HEK293 (cell line): ENCODE results near the gene PCBP4.
"Not testable (repeated sequence)": the region's sequence is repeated elsewhere in the genome, so short reads cannot be mapped to it uniquely, and the experiment has no call there.

Experiments used
- CTCF ChIA-PET: fragments of 350-600 bp; formaldehyde crosslinking; extraction: SDS; loops from one replicate; lab custom pipeline; 2021; ENCODE audit warnings: antibody characterized with exemption; lab: Yijun Ruan, JAX
- POLR2A ChIA-PET: fragments of 300-600 bp; formaldehyde crosslinking; extraction: SDS; loops from one replicate; lab custom pipeline; 2020; ENCODE audit warnings: antibody characterized with exemption, inconsistent platforms; lab: Yijun Ruan, JAX
- H3K27ac ChIP-seq: fragments of 200-500 bp; sonication (Bioruptor generic); 2 replicates; pipeline ENCODE4 v1.5.1; 2014; ENCODE audit warnings: low read depth, low read length, control low read depth, inconsistent platforms; ENCODE audit errors: extremely low read depth
- H3K36me3 ChIP-seq, 2 experiments: fragments of 200-500 bp in 1 of 2; sonication (Bioruptor generic) in 1 of 2; 1 replicate in 1 of 2; 2 replicates in 1 of 2; pipeline ENCODE4 v1.5.1; 2014 to 2017; ENCODE audit warnings: inconsistent platforms in 2 of 2, low read length in 2 of 2; ENCODE audit not compliant: control insufficient read depth in 2 of 2, insufficient read depth in 1 of 2
- H3K4me1 ChIP-seq: fragments of 200-500 bp; sonication (Bioruptor generic); 2 replicates; pipeline ENCODE4 v1.5.1; 2014; ENCODE audit warnings: mild to moderate bottlenecking, low read length, inconsistent platforms; ENCODE audit not compliant: control insufficient read depth, insufficient read depth
- H3K4me3 ChIP-seq: 2 replicates; pipeline ENCODE4 v1.5.1; 2011; ENCODE audit warnings: low read depth, mild to moderate bottlenecking, control low read depth, low read length, moderate library complexity
- H3K9me3 ChIP-seq: fragments of 200-500 bp; sonication (Bioruptor generic); 2 replicates; pipeline ENCODE4 v1.5.1; 2014; ENCODE audit warnings: low read depth, low read length, inconsistent platforms; ENCODE audit not compliant: control insufficient read depth, insufficient read depth
- GFI1B ChIP-seq: fragments of 450-650 bp; formaldehyde crosslinking; IDR thresholded peaks from 2 replicates; pipeline ENCODE4 v1.5.1; 2016; ENCODE audit warnings: missing biosample characterization, missing genetic modification characterization
- KLF9 ChIP-seq: fragments of 450-650 bp; formaldehyde crosslinking; IDR thresholded peaks from 2 replicates; pipeline ENCODE4 v1.5.1; 2016; ENCODE audit warnings: missing biosample characterization, missing genetic modification characterization, low read depth
- MYNN ChIP-seq: fragments of 450-650 bp; formaldehyde crosslinking; IDR thresholded peaks from 2 replicates; pipeline ENCODE4 v1.5.1; 2016; ENCODE audit warnings: missing biosample characterization, missing genetic modification characterization, borderline replicate concordance
- ZBTB17 ChIP-seq: fragments of 450-650 bp; formaldehyde crosslinking; IDR thresholded peaks from 2 replicates; pipeline ENCODE4 v1.5.1; 2016; ENCODE audit warnings: missing biosample characterization, missing genetic modification characterization
- ZBTB48 ChIP-seq: fragments of 450-650 bp; formaldehyde crosslinking; IDR thresholded peaks from 2 replicates; pipeline ENCODE4 v1.5.1; 2016; ENCODE audit warnings: missing biosample characterization, missing genetic modification characterization
- ZNF132 ChIP-seq: fragments of 450-650 bp; formaldehyde crosslinking; IDR thresholded peaks from 2 replicates; pipeline ENCODE4 v1.5.1; 2017; ENCODE audit warnings: missing biosample characterization, missing genetic modification characterization, borderline replicate concordance
- ZNF184 ChIP-seq: fragments of 450-650 bp; IDR thresholded peaks from 2 replicates; pipeline ENCODE4 v1.5.1; 2018; ENCODE audit warnings: missing biosample characterization, mild to moderate bottlenecking, missing genetic modification characterization
- ZNF24 ChIP-seq: fragments of 450-650 bp; formaldehyde crosslinking; IDR thresholded peaks from 2 replicates; pipeline ENCODE4 v1.5.1; 2016; ENCODE audit warnings: missing biosample characterization, missing genetic modification characterization
- ZNF248 ChIP-seq: fragments of 450-650 bp; formaldehyde crosslinking; IDR thresholded peaks from 2 replicates; pipeline ENCODE4 v1.5.1; 2017; ENCODE audit warnings: missing biosample characterization, missing genetic modification characterization
- ZNF416 ChIP-seq: fragments of 450-650 bp; formaldehyde crosslinking; IDR thresholded peaks from 2 replicates; pipeline ENCODE4 v1.5.1; 2016; ENCODE audit warnings: missing biosample characterization, missing genetic modification characterization
- ZNF549 ChIP-seq: fragments of 450-650 bp; IDR thresholded peaks from 2 replicates; pipeline ENCODE4 v1.5.1; 2018; ENCODE audit warnings: missing biosample characterization, missing genetic modification characterization, mild to moderate bottlenecking, inconsistent platforms, moderate library complexity
- ZNF585B ChIP-seq: fragments of 450-650 bp; formaldehyde crosslinking; IDR thresholded peaks from 2 replicates; pipeline ENCODE4 v1.5.1; 2016; ENCODE audit warnings: missing biosample characterization, missing genetic modification characterization
- ZNF626 ChIP-seq: fragments of 450-650 bp; sonication (Bioruptor Pico); formaldehyde crosslinking; IDR thresholded peaks from 2 replicates; pipeline ENCODE4 v1.5.1; 2018; ENCODE audit warnings: missing biosample characterization, missing genetic modification characterization, inconsistent platforms
- ZSCAN16 ChIP-seq: fragments of 450-650 bp; formaldehyde crosslinking; IDR thresholded peaks from 2 replicates; pipeline ENCODE4 v1.5.1; 2016; ENCODE audit warnings: missing biosample characterization, missing genetic modification characterization

The PCBP4 gene

DNA sequence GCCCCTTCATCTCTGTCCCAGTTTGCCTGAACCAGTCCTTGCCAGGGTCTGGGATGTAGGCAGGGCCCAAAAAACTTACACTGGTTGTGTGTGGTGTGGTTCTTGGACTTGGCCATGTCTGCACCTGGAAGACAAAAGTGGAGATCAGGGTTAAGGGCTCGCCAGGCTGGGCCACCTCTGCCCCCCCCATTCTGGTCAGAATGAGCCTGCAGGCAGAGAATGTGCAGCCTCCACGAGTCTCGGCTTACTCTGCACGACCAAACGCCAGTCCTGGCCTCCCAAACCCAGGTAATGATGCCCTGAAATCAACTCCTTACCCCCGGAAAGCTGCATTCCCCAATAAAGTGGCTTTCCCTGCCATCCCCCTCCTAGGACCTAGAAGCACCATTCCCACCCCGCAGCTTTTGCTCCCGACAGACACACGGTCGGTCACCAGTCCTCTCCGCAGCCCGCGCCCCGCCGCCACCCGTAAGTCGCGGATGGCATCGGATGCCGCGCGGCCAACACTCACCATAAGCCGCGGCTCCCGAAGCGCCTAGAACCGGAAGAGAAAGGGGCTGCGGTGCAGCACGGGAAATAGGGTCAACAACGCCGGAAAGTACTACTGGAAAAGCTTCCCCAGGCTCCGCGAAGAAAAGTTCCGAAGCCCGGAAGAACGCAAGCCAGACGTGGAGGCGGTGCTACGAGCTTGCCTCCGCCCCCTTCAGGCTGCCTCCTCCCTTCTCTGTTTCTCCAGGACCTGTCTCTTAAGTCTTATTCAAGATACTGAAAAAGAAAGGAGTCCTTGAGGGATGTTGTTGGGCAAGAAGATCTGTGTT is 28.3 kb upstream of the PCBP4 start, which contains the start of gene RPL29 (continued):
- TF ChIP-seq GFI1B (tag by site-specific recombination) (peak; percentile 62; the same call in 1 of the 2 replicates), ZBTB48 (tag by site-specific recombination) (no peak), KLF9 (peak; percentile 41; the same call in 1 of the 2 replicates), ZNF248 (no peak)

DNA sequence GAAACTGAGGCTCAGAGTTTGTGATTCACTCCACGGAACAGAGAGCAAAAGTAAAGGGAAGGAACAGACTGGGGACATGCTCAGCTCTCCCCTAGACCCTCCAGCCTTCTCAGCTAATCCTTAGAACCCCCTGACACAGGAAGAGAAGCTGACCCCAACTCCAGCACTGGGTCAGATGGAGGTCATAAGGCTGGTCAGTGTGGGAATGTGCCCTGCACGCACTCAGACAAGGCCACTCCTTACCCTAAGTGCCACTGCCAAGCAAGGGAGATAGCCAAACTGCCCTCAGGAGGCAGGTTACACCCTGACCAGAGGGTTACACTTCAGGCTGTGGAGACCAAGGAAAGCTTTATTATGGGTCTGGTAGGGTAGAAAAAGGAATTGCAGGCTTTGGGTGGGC is 27.3 kb upstream of the PCBP4 start:
- no peaks in the 10 kb centered on the region for H3K4me1 ChIP-seq
- TF ChIP-seq ZBTB17 (tag by site-specific recombination) (no peak), ZNF626 (no peak), ZNF184 (tag by site-specific recombination) (no peak)
- POLR2A ChIA-PET = interaction anchor here (2.0 to 2.6 kb wide), 2 partner anchors 11 to 52 kb away, joined by 20 to 47 read pairs; partner anchors contain the start of genes ACY1, PARP3 and RRP9
- H3K9me3 ChIP-seq = no peaks in the 10 kb centered on the region
- peaks cover 0 to 43% of the 10 kb centered on the region in 2 experiments; a peak in 2 of 3 replicates for H3K36me3 ChIP-seq
- CTCF ChIA-PET = interaction anchor here (1.1 kb wide), 1 partner anchor 13 kb away, joined by 3 read pairs; no protein-coding TSS in a partner anchor
- peak overlapping the region; percentile 100 for H3K4me3 ChIP-seq
- H3K27ac ChIP-seq = peak overlapping the region; percentile 98

DNA sequence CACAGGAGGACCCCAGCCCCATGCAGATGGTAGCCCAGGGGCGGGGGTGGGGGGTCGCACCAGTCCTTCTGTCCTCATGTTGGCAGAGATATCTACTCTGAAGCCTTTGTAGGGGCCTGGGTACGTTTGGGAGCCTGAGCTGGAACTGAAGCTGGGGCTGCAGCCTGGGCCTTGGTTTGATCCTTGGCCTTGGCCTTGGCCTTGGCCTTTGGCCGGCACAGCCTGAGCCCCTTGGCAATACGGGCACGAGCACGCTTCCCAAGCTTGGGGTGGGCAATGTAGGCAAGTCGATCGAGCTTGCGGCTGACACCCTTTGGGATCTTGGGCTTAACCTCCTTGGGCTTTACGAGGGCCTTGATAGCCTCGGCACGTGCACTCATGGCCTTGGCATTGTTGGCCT is 26.4 kb upstream of the PCBP4 start:
- POLR2A ChIA-PET = interaction anchor here (0.7 to 2.3 kb wide), 3 partner anchors 51 to 120 kb away, joined by 3 to 9 read pairs (median 3); partner anchors contain the start of genes PARP3 and RRP9
- H3K27ac ChIP-seq = not testable (repeated sequence)

DNA sequence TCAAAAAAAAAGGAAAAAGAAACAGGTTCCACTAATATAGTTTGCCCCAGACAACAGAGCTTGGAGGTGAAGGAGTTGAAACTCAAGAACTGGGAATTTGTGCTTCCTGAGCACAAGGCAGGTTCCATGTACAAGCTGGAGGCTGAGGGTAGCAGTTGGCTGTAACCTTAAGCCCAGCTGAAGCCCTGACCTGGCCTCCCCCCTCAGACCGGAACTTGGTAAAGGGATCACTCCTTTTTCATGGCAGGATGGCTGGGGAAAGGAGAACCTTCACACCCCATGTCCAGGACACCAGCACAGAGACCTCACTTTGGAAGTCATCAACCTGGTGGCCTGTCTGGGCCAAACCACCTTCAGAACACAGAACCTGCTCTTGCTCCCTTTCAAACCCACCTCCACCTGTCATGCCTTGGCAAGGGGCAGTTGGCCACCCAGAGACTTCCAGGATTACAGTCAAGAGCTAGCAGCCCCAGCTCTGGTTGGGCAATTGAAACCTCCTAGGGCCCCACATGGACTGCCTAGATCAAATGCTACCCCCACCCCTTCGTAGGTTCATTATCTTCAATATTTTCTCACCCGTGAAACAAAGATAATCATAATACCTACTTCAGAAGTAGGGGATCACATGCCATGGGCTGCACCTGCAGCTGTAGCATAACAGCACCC is 24.9 kb upstream of the PCBP4 start:
- POLR2A ChIA-PET = interaction anchor here (0.9 to 2.8 kb wide), 8 partner anchors 9 to 162 kb away, joined by 3 to 43 read pairs (median 5); partner anchors contain the start of genes ABHD14B, ACY1, GPR62 and PARP3
- H3K9me3 ChIP-seq = no peaks in the 10 kb centered on the region
- H3K4me1 ChIP-seq = no peaks in the 10 kb centered on the region
- no peak overlapping the region for H3K4me3 ChIP-seq
- no peak overlapping the region for H3K27ac ChIP-seq
- TF ChIP-seq ZNF585B (tag by site-specific recombination) (no peak), ZNF132 (tag by site-specific recombination) (no peak), ZSCAN16 (tag by site-specific recombination) (no peak), ZNF24 (tag by site-specific recombination) (no peak), MYNN (tag by site-specific recombination) (no peak), ZNF416 (tag by site-specific recombination) (no peak), ZNF549 (tag by site-specific recombination) (no peak)
- TF ChIP-seq, all 188 proteins: peak for 0
- CTCF ChIA-PET = interaction anchor here (0.8 to 2.0 kb wide), 4 partner anchors 9 to 148 kb away, joined by 3 to 7 read pairs (median 4); partner anchors contain the start of genes PARP3 and RRP9
- peaks cover 0 to 43% of the 10 kb centered on the region in 2 experiments; a peak in 2 of 3 replicates for H3K36me3 ChIP-seq

More for the DNA sequence above, 26.4 kb upstream of the PCBP4 start:
- H3K9me3 ChIP-seq, H3K4me1 ChIP-seq, H3K4me3 ChIP-seq: not testable (repeated sequence)
- CTCF ChIA-PET = interaction anchor here (1.4 kb wide), 1 partner anchor 7 kb away, joined by 5 read pairs; no protein-coding TSS in a partner anchor
- peaks cover 0 to 43% of the 10 kb centered on the region in 2 experiments; a peak in 2 of 3 replicates for H3K36me3 ChIP-seq

GRCh38 chr3:51990501-51990971 is 23.3 kb upstream of the PCBP4 start:
- H3K27ac ChIP-seq, H3K4me1 ChIP-seq, H3K4me3 ChIP-seq, CTCF ChIA-PET, H3K9me3 ChIP-seq: not testable (repeated sequence)
- peaks cover 0 to 43% of the 10 kb centered on the region in 2 experiments; a peak in 2 of 3 replicates for H3K36me3 ChIP-seq
- POLR2A ChIA-PET = interaction anchor here (0.7 to 2.8 kb wide), 6 partner anchors 8 to 164 kb away, joined by 3 to 43 read pairs (median 3); partner anchors contain the start of genes ACY1, PARP3, POC1A and RRP9
